ENCODE results near the gene AKTIP.

DNA sequence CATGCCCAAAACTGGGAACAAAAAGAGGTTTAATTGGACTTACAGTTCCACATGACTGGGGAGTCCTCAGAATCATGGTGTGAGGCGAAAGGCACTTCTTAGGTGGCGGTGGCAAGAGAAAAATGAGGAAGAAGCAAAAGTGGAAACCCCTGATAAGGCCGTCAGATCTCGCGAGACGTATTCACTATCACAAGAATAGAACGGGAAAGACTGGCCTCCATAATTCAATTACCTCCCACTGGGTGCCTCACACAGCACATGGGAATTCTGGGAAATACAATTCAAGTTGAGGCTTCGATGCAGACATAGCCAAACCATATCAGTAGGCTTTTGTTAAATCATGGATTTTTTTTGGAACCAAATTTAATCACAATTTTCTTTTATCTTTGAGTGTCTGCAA, 44.4 kb downstream of the AKTIP start:
- TF ChIP-seq ZNF121 (CRISPR knock-in tag; conservative IDR thresholded peaks at IDR 0.05) = no peak
- TF ChIP-seq POLR2A (conservative IDR thresholded peaks at IDR 0.05) = no peak
- no peak for TF ChIP-seq MTA2 (IDR thresholded peaks at IDR 0.05; ENCODE audit: low read depth)
- no peak for TF ChIP-seq ARID3A (IDR thresholded peaks at IDR 0.05; ENCODE audit: borderline replicate concordance, low read depth, low read length)
- TF ChIP-seq, protein P1, sequence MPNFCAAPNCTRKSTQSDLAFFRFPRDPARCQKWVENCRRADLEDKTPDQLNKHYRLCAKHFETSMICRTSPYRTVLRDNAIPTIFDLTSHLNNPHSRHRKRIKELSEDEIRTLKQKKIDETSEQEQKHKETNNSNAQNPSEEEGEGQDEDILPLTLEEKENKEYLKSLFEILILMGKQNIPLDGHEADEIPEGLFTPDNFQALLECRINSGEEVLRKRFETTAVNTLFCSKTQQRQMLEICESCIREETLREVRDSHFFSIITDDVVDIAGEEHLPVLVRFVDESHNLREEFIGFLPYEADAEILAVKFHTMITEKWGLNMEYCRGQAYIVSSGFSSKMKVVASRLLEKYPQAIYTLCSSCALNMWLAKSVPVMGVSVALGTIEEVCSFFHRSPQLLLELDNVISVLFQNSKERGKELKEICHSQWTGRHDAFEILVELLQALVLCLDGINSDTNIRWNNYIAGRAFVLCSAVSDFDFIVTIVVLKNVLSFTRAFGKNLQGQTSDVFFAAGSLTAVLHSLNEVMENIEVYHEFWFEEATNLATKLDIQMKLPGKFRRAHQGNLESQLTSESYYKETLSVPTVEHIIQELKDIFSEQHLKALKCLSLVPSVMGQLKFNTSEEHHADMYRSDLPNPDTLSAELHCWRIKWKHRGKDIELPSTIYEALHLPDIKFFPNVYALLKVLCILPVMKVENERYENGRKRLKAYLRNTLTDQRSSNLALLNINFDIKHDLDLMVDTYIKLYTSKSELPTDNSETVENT (CRISPR knock-in tag; IDR thresholded peaks at IDR 0.05) = no peak
- no peak for TF ChIP-seq ZHX1 (conservative IDR thresholded peaks at IDR 0.05; ENCODE audit: low read length)
- TF ChIP-seq CTCF (IDR thresholded peaks at IDR 0.05 in 2 of 3, conservative IDR thresholded peaks at IDR 0.05 in 1 of 3; ENCODE audit: insufficient read depth in 2 of 3, low read depth in 1 of 3, low read length in 3 of 3) = no peak
- TF ChIP-seq USF2 (CRISPR knock-in tag; IDR thresholded peaks at IDR 0.05) = no peak
- TF ChIP-seq E2F1 (CRISPR knock-in tag; IDR thresholded peaks at IDR 0.05) = no peak
- no peak for TF ChIP-seq NCOA4 (IDR thresholded peaks at IDR 0.05; ENCODE audit: partially characterized antibody)
